SU-DHL-6 (cell line): ENCODE measurements around the gene APPBP2.
"Not testable (repeated sequence)": the region's sequence is repeated elsewhere in the genome, so short reads cannot be mapped to it uniquely, and the experiment has no call there.

Source experiments
- H2AFZ ChIP-seq: fragments of 200-600 bp; sonication (generic); 2 replicates; pipeline ENCODE4 v1.6.1; 2014; ENCODE audit warnings: low read depth, mild to moderate bottlenecking, moderate library complexity, mixed read lengths, antibody characterized with exemption, low read length; ENCODE audit not compliant: severe bottlenecking
- H3F3A ChIP-seq: fragments of 200-600 bp; shearing (Covaris generic); 2 replicates; pipeline ENCODE4 v1.6.0; 2016; ENCODE audit warnings: antibody characterized with exemption, mild to moderate bottlenecking; ENCODE audit not compliant: insufficient read depth
- H3K27ac ChIP-seq: fragments of 200-600 bp; sonication (generic); 2 replicates; pipeline ENCODE4 v1.5.1; 2016; ENCODE audit warnings: low read depth, mild to moderate bottlenecking, low read length, moderate library complexity, mixed read lengths
- H3K27me3 ChIP-seq: fragments of 200-600 bp; sonication (generic), shearing (Covaris generic); 2 replicates; pipeline ENCODE4 v1.6.0; 2014; ENCODE audit warnings: mild to moderate bottlenecking, low read length
- H3K36me3 ChIP-seq: fragments of 200-600 bp; sonication (generic); 2 replicates; pipeline ENCODE4 v1.6.1; 2014; ENCODE audit warnings: mild to moderate bottlenecking, low read length, mixed read lengths
- H3K4me2 ChIP-seq: fragments of 300-600, 200-600 bp; shearing (Covaris generic), sonication (generic); 2 replicates; pipeline ENCODE4 v1.6.0; 2014; ENCODE audit warnings: low read length, low read depth, mild to moderate bottlenecking; ENCODE audit not compliant: poor library complexity, severe bottlenecking
- H3K4me3 ChIP-seq: fragments of 200-600 bp; sonication (generic); 2 replicates; pipeline ENCODE4 v1.5.1; 2014; ENCODE audit warnings: antibody characterized with exemption, low read length, mild to moderate bottlenecking, mixed read lengths; ENCODE audit not compliant: insufficient read depth, poor library complexity, severe bottlenecking
- H3K79me2 ChIP-seq: fragments of 200-600 bp; sonication (generic); 2 replicates; pipeline ENCODE4 v1.6.1; 2014; ENCODE audit warnings: mild to moderate bottlenecking, low read length, moderate library complexity; ENCODE audit not compliant: insufficient read depth
- H3K9ac ChIP-seq: fragments of 200-600 bp; sonication (generic); 2 replicates; pipeline ENCODE4 v1.7.0; 2014; ENCODE audit warnings: mild to moderate bottlenecking, low read length
- H3K9me2 ChIP-seq: fragments of 200-600 bp; sonication (generic); replicated peaks from 2 replicates; pipeline ENCODE4 v1.6.1; 2014; ENCODE audit warnings: low read length; ENCODE audit not compliant: insufficient read depth
- H3K9me3 ChIP-seq: fragments of 200-600 bp; sonication (generic); 2 replicates; pipeline ENCODE4 v1.6.1; 2014; ENCODE audit warnings: low read length, mixed read lengths; ENCODE audit not compliant: insufficient read depth
- H4K20me1 ChIP-seq: fragments of 200-600 bp; sonication (generic); 2 replicates; pipeline ENCODE4 v1.6.1; 2014; ENCODE audit warnings: low read depth, mild to moderate bottlenecking, antibody characterized with exemption, low read length, moderate library complexity, mixed read lengths
- CTCF ChIP-seq: fragments of 200-600 bp; sonication (generic); IDR thresholded peaks from one replicate; pipeline ENCODE4 v1.5.1; 2017; ENCODE audit warnings: antibody characterized with exemption, mild to moderate bottlenecking, low read length, moderate library complexity; ENCODE audit not compliant: insufficient read depth, poor library complexity, severe bottlenecking
- EZH2phosphoT487 ChIP-seq: fragments of 200-600 bp; sonication (generic), shearing (Covaris generic); conservative IDR thresholded peaks from 2 replicates; pipeline ENCODE4 v1.6.1; 2018; ENCODE audit warnings: mild to moderate bottlenecking, antibody characterized with exemption, low read length, moderate library complexity, mixed read lengths

Gene APPBP2

GRCh38 chr17:60491771-60492170 is 34.3 kb downstream of the APPBP2 start:
- Histone ChIP-seq H3K9ac (no peak overlapping the region), H3F3A (no peaks in the 10 kb centered on the region), H3K27ac (no peak overlapping the region), H3K79me2 (no peaks in the 10 kb centered on the region), H4K20me1 (no peaks in the 10 kb centered on the region), H3K9me2 (no peaks in the 10 kb centered on the region), H3K36me3 (peaks cover 46% of the 10 kb centered on the region), H3K27me3 (no peaks in the 10 kb centered on the region), H3K9me3 (peaks cover 24% of the 10 kb centered on the region; the same call in 1 of the 2 replicates), H3K4me2 (no peak overlapping the region), H2AFZ (no peak overlapping the region), H3K4me3 (no peak overlapping the region)
- no peak for TF ChIP-seq EZH2phosphoT487
- no peak for TF ChIP-seq CTCF

GRCh38 chr17:60490594-60490993 is 35.4 kb downstream of the APPBP2 start:
- H3K79me2 ChIP-seq, H3F3A ChIP-seq, H2AFZ ChIP-seq, H3K27ac ChIP-seq, H3K9ac ChIP-seq, H3K4me3 ChIP-seq, H3K27me3 ChIP-seq, H3K9me2 ChIP-seq, H4K20me1 ChIP-seq, H3K4me2 ChIP-seq: not testable (repeated sequence)
- Histone ChIP-seq H3K36me3 (peaks cover 39% of the 10 kb centered on the region), H3K9me3 (peaks cover 24% of the 10 kb centered on the region; the same call in 1 of the 2 replicates)

GRCh38 chr17:60481604-60482003 is 44.4 kb downstream of the APPBP2 start:
- Histone ChIP-seq H3K9ac (no peak overlapping the region), H3K4me2 (no peak overlapping the region), H3K4me3 (no peak overlapping the region), H3K9me3 (no peaks in the 10 kb centered on the region), H3F3A (no peaks in the 10 kb centered on the region), H4K20me1 (no peaks in the 10 kb centered on the region), H3K27me3 (no peaks in the 10 kb centered on the region), H2AFZ (no peak overlapping the region), H3K9me2 (no peaks in the 10 kb centered on the region), H3K27ac (no peak overlapping the region), H3K36me3 (no peaks in the 10 kb centered on the region; the same call in 1 of the 2 replicates), H3K79me2 (no peaks in the 10 kb centered on the region)
- TF ChIP-seq EZH2phosphoT487 (no peak), CTCF (no peak)

GRCh38 chr17:60473788-60474187 is 52.3 kb downstream of the APPBP2 start:
- Histone ChIP-seq H3K9me3 (no peaks in the 10 kb centered on the region), H2AFZ (no peak overlapping the region), H3K36me3 (peaks cover 13% of the 10 kb centered on the region; the same call in 1 of the 2 replicates), H3K9ac (no peak overlapping the region), H3K4me2 (no peak overlapping the region), H3K4me3 (no peak overlapping the region), H3K27me3 (no peaks in the 10 kb centered on the region), H4K20me1 (no peaks in the 10 kb centered on the region), H3K27ac (no peak overlapping the region), H3F3A (no peaks in the 10 kb centered on the region), H3K9me2 (no peaks in the 10 kb centered on the region), H3K79me2 (no peaks in the 10 kb centered on the region)
- TF ChIP-seq EZH2phosphoT487 (no peak), CTCF (no peak)
